ENCODE data around the gene FLG2.
"Not testable (repeated sequence)": the region's sequence is repeated elsewhere in the genome, so short reads cannot be mapped to it uniquely, and the experiment has no call there.

FLG2 gene

DNA sequence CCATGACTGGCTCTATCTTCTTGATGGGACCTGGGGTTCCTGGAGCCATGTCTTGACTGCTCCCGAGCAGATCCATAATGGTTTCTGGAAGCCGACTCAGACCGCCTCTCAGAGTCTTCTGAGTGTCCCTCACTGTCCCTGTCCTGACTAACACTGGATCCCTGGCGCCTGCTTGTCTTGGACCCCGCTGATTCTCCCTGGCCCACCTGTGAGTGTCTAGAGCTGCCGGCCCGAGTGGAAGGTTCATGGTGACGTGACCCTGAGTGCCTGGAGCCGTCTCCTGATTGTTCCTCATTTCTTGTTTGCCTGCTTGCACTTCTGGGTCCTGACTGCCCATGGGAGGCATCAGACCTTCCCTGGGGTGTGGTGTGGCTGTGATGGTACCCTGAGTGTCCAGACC lies 49.9 kb downstream of the FLG2 start:
- no peak for DNase-seq

GRCh38 chr1:152309320-152309901 lies 50.4 kb downstream of the FLG2 start:
- DNase-seq: not testable (repeated sequence)

GRCh38 chr1:152308758-152309157 lies 51.0 kb downstream of the FLG2 start:
- not testable (repeated sequence) for DNase-seq

GRCh38 chr1:152307970-152308369 lies 51.8 kb downstream of the FLG2 start:
- not testable (repeated sequence) for DNase-seq

DNA sequence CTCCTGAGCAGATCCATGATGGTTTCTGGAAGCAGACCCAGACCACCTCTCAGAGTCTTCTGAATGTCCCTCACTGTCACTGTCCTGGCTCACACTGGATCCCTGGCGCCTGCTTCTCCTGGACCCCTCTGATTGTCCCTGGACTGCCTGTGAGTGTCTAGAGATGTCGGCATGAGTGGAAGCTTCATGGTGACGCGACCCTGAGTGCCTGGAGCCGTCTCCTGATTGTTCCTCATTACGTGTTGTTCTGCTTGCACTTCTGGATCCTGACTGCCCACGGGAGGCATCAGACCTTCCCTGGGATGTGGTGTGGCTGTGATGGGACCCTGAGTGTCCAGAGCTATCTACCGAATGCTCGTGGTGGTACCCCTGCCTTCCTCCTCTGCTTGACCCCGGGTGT lies 53.7 kb downstream of the FLG2 start:
- DNase-seq: not testable (repeated sequence)

- DNase-seq: not testable (repeated sequence)
Observed at GRCh38 chr1:152304773-152305172, 55.0 kb downstream of the FLG2 start.

DNA sequence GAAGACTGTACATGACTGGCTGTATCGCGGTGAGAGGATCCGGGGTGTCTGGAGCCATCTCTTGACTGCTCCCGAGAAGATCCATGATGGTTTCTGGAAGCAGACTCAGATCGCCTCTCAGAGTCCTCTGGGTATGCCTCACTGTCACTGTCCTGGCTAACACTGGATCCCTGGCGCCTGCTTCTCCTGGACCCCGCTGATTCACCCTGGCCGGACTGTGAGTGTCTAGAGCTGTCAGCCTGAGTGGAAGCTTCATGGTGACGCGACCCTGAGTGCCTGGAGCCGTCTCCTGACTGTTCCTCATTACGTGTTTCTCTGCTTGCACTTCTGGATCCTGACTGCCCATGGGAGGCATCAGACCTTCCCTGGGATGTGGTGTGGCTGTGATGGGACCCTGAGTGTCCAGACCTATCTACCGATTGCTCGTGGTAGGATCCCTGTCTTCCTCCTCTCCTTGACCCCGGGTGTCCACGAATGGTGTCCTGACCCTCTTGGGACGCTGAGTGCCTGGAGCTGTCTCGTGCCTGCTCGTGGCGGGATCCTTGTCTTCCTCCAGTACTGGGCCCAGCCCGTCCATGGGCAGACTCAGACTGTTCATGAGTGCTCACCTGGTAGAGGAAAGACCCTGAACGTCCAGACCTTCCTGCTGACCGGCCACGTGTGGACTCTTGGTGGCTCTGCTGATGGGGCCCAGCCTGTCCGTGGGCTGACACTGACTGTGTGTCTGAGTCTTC lies 56.5 kb downstream of the FLG2 start:
- not testable (repeated sequence) for DNase-seq
